ENCODE results near the gene LMO7.
A peak's percentile ranks its signal among the peaks of the same experiment; 100 is the strongest.

LMO7 gene

DNA sequence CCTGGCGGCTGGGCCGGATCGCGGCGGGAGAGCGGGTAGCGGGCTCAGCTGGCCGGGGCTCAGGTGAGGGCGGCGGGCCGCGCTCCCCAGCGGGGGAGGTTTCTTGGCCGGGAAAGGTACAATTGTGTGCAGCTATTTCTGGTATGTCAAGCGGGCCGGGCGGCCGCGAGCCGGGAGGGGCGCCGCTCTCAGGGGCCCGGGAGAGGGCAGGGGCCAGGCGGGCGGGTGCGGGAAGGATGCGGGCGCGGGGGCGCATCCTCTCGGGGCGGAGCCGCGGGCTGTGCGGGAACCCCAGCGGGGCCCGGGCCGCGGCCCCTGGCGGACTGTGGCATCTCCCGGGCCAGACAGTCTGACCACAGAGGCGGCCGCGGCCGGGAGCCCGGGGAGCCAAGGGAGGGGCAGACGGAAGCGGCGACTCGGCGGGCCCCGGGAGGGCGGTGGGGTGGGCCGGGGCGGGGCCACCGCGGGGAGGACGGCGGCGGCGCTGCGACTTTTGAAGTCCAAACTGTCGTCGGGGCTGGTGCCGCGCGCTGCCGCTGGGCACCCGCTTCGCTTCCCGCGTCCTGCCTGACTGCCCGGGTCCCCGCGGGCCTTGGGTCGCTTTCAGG is at the start of gene LMO7:
LMO7 (plus strand) TSS at position 503 of the 608 bp plus-strand sequence. CDS start 328 bp downstream, outside the sequence.
- H3K4me3 ChIP-seq (ENCODE audit: low read depth, low read length) = peak within 1 kb of the TSS; percentile 72

- no peak overlapping the region for H3K4me3 ChIP-seq (ENCODE audit: low read depth, low read length)
Observed at GRCh38 chr13:75587679-75588078, 48.5 kb upstream of the LMO7 start.

DNA sequence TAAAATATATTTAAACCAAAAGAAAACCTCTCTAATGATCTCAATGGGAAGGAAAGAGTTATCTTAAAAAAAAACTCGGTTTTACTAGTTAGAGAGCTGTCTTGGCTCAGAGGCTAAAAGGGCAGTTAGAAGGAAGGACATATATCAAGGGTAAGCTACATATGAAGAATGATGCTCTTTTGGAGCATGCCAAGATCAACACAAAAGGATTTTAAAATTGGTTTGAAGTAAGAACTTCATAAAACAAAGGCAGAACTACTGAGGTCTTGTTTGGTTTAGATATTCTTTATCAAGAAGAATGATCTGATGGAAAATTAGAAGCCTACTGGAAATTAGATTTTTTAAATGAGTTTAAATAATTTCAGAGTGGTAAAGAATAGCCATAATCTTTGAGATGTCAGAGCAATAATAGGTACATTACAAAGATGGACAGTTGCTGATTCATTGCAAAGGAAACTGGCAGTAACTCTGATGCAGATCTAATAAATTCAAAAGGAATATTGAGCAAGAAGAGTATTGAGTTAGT is 39.4 kb upstream of the LMO7 start:
- no peak overlapping the region for H3K4me3 ChIP-seq (ENCODE audit: low read depth, low read length)

DNA sequence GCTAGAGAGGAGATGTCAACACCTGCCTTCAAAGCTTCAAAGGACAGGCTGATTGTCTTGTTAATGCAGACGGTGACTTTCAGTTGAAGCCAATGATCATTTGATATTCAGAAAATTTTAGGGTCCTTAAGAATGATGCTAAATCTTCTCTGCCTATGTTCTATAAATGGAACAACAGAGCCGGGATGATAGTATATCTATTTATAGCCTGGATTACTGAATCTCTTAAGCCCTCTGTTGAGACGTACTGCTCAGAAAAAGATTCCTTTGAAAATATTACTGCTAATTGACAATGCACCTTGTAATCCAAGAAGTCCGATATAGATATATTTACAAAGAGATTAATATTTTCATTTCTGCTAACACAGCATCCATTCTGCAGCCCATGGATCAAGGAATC is 35.8 kb upstream of the LMO7 start:
- H3K4me3 ChIP-seq (ENCODE audit: low read depth, low read length) = no peak overlapping the region

GRCh38 chr13:75603038-75603437 is 33.1 kb upstream of the LMO7 start:
- H3K4me3 ChIP-seq (ENCODE audit: low read depth, low read length) = no peak overlapping the region

- H3K4me3 ChIP-seq (ENCODE audit: low read depth, low read length) = no peak overlapping the region
Observed at GRCh38 chr13:75607447-75607846, 28.7 kb upstream of the LMO7 start.

DNA sequence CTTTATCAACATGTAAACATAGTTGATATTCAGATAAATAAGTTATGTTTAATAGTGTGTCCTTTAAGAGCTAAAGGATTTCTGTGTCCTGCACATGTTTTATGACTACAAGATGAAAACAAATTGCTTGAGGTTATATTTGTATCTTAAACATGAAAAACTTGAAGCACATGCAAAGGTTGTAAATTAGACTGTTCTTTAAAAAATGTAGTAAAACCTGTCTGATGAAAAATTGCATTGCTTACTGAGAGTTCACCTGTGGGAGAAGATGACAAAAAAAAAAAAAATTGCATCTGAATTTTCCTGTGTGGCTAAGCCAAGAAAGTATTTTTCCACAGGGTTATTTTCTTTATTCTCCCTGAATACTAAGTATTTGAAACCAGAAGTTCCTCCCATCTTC is 25.7 kb upstream of the LMO7 start:
- no peak overlapping the region for H3K4me3 ChIP-seq (ENCODE audit: low read depth, low read length)

GRCh38 chr13:75612354-75612753 is 23.8 kb upstream of the LMO7 start:
- no peak overlapping the region for H3K4me3 ChIP-seq (ENCODE audit: low read depth, low read length)

GRCh38 chr13:75617230-75617629 is 18.9 kb upstream of the LMO7 start:
- H3K4me3 ChIP-seq (ENCODE audit: low read depth, low read length) = no peak overlapping the region

- no peak overlapping the region for H3K4me3 ChIP-seq (ENCODE audit: low read depth, low read length)
Observed at GRCh38 chr13:75618308-75618707, 17.8 kb upstream of the LMO7 start.

DNA sequence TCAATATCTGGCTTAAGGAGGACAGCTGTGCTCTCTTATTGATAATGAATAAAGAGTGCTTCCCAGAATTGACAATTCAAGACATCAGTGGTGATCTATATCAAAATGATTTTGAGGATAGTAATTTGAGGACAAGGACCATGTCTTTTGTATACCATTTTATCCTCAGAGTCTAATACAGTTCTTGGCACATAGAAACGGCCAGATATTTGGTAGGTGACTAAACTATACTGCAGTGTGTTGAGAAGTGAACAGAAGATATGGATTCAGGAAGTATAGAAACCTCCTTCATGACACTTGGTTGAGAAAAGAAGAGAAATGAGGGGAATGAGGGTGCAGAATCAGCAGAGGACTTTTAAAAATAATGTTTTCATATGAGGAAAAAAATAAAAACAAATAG is 16.1 kb upstream of the LMO7 start:
- no peak overlapping the region for H3K4me3 ChIP-seq (ENCODE audit: low read depth, low read length)

DNA sequence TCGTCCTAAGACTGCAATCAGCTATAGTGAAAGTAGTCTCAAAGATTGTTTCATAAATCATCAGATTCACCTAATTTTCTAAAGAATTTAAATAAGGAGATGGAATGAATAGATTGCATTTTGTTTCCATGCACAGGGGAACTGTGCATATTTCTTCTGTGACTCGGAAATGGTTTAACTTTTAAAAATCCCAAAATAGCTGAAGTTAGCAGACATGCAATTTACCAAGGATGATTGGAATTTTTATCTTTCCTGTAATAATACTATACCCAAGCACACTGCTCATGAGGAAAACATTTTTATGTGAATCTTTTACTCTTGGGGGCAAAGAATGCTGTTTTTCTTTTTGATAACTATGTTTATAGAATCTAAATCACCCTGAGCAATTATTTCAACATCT is 15.0 kb upstream of the LMO7 start:
- H3K4me3 ChIP-seq (ENCODE audit: low read depth, low read length) = no peak overlapping the region

DNA sequence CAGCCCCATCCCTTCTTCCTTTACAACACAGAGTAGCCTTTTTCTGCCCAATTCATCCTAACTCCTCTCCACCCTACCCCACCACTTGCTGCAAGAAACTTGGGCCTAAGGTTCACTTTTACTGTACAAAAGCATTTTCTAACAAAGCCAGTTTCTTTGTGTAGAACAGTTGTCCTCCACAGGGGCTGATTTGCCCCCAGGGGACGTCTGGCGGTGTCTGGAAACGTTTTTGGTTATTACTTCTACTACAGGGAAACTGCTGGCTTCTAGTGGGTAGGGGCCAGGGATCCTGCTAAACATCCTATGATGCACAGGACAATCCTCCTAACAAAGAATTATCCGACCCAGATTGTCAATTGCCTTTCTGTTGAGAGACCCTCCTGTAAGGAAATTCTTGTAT is 7.3 kb upstream of the LMO7 start:
- H3K4me3 ChIP-seq (ENCODE audit: low read depth, low read length) = no peak overlapping the region

DNA sequence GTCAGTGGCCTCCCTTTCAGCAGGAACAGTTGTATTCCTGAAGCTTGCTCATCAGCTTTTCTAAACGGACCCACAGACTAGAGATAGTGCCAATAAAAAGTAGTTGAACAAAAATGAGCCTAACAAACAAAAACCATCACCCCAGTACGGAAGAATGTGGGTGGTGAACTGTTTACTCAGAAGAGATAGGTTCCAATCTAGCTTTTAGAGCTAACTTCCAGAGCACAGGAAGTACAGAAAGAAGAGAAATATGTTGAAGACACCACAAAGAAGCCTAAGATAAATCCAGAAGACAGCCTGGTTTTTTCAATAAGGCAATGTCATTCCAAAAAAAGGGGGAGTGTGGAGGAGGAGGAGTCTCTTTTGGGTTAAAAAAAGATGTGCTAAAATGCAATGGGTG is 2.8 kb upstream of the LMO7 start:
- no peak overlapping the region for H3K4me3 ChIP-seq (ENCODE audit: low read depth, low read length)

- peak overlapping the region; percentile 48 for H3K4me3 ChIP-seq (ENCODE audit: low read depth, low read length)
Observed at GRCh38 chr13:75635101-75635827, 866 bp upstream of the LMO7 start.

DNA sequence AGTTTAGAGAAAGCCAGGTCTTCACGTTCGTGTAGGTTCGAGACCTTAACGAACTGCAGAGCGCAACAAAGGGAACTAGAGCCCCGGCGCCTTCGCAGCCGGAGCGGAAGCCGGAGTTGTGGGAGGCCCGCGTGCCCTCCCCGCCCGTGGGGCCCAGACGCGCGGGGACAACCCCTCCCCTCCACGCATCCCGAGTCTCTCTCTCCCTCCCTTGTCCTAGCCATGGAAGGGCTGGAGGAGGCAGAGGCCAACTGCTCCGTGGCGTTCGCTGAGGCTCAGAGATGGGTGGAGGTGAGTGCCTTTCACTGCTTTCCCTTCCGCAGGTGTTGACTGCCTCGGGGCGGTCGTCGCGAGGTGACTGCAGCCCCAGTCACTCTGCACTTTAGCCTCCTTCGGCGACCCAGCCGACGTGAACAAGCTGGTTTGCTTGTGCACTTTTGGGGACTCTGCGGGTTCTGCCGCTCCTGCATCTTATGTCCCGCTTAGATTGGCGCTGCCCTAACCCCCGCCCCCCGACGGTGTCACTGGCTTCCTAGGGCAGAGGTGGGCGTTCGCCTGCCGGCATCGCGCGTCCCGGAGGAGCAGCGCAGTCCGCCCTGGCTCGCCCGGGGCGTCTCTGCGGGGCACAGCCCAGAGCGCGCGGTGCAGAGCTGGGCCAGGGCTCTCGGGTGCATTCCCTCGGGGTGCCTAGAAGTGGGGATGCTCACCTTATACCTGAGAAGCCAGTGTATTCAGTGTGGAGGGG is 478 bp downstream of the LMO7 start:
- peak overlapping the region; percentile 72 for H3K4me3 ChIP-seq (ENCODE audit: low read depth, low read length)

DNA sequence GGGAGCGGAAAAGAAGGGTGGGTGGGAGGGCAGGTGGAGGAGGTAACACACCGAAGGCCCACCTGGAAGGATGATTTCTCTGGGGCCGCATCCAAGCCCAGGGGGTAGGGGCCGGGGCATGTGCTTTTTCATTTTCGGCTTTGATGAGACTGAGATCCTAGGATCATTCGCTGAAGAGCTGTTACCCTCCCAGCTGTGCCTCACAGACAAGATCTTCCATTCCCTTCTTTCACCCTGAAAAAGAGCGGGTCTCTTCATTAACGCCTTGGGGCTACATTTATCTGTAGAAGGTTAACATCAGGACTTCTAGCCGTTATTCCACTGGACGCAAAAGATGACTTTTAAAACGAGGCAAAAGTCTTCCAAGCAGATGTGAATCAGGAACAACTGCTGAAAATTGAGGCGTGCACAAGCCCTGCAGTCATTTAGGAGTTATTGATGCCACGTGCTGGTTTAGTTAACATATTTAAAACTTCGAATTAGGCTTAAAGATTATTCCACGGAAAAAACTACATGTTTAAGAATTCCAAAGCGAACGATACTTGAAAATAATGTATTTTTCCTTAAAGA is 1.1 kb downstream of the LMO7 start:
- H3K4me3 ChIP-seq (ENCODE audit: low read depth, low read length) = peak overlapping the region; percentile 72

GRCh38 chr13:75639454-75639853 is 3.3 kb downstream of the LMO7 start:
- no peak overlapping the region for H3K4me3 ChIP-seq (ENCODE audit: low read depth, low read length)

DNA sequence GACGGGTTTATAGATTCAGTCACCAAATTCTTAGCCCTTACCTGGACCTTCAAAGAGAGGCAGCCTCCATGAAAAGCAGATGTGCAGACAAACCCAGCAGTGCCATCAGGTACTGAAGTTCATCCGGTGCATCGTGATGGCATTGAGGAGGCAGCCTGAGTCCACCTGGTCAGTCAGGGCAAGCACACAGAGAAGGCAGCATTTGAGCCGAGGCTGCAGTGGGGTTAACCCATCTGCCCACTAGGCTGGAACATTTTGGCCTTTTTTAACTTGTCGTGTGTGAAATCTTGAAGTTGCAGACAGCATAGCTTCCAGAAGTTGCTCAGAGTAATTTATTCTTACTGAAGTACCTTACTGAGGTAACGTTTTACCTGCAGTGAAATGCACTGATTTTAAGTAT is 4.9 kb downstream of the LMO7 start:
- no peak overlapping the region for H3K4me3 ChIP-seq (ENCODE audit: low read depth, low read length)

- H3K4me3 ChIP-seq (ENCODE audit: low read depth, low read length) = no peak overlapping the region
Observed at GRCh38 chr13:75643182-75643581, 7.1 kb downstream of the LMO7 start.

DNA sequence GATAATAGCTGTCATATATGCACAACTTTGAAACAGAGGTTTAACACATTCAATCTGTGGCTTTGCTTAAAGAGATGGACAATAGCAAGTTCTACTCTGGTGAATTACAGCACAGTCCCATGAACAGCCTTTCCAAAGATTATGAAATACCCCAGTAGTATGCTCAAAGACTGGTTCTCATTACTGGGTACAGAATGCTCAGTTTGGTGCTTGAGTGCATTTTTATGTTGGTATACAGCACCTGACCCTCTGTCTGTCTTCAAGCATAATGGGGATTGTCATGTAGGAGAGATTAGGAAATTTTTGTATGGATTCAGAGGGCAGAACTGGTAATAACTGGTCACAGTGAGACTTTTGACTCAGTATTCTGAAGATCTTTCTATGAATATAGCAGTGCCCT is 7.6 kb downstream of the LMO7 start:
- no peak overlapping the region for H3K4me3 ChIP-seq (ENCODE audit: low read depth, low read length)

DNA sequence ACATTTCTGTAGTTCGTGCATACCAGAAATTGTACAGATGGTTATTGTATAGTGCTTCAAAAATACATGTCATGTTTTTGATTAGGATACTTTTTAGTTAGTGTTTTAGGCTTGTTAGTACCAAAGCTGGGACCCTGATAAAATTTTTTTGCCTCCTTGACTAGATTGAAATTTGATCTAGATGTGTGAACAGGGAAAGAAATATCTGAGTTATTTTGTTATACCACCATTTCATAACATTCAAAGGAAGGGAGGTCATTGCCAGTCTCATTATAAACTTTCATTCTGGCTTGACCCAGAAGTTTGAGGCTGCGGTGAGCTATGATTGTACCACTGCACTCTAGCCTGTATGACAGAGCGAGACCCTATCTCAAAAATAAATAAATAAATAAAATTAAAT is 9.0 kb downstream of the LMO7 start:
- no peak overlapping the region for H3K4me3 ChIP-seq (ENCODE audit: low read depth, low read length)
